NCI-H1436 treated with DMSO at 0.1 percent for 48 hours (cell line): ENCODE results near the gene SRPX2.
A peak's percentile ranks its signal among the peaks of the same experiment; 100 is the strongest.

Source experiments
- DNase-seq: peaks from one replicate; lab custom pipeline; 2025; lab: John Stamatoyannopoulos, UW

Gene SRPX2, protein sequence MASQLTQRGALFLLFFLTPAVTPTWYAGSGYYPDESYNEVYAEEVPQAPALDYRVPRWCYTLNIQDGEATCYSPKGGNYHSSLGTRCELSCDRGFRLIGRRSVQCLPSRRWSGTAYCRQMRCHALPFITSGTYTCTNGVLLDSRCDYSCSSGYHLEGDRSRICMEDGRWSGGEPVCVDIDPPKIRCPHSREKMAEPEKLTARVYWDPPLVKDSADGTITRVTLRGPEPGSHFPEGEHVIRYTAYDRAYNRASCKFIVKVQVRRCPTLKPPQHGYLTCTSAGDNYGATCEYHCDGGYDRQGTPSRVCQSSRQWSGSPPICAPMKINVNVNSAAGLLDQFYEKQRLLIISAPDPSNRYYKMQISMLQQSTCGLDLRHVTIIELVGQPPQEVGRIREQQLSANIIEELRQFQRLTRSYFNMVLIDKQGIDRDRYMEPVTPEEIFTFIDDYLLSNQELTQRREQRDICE

DNA sequence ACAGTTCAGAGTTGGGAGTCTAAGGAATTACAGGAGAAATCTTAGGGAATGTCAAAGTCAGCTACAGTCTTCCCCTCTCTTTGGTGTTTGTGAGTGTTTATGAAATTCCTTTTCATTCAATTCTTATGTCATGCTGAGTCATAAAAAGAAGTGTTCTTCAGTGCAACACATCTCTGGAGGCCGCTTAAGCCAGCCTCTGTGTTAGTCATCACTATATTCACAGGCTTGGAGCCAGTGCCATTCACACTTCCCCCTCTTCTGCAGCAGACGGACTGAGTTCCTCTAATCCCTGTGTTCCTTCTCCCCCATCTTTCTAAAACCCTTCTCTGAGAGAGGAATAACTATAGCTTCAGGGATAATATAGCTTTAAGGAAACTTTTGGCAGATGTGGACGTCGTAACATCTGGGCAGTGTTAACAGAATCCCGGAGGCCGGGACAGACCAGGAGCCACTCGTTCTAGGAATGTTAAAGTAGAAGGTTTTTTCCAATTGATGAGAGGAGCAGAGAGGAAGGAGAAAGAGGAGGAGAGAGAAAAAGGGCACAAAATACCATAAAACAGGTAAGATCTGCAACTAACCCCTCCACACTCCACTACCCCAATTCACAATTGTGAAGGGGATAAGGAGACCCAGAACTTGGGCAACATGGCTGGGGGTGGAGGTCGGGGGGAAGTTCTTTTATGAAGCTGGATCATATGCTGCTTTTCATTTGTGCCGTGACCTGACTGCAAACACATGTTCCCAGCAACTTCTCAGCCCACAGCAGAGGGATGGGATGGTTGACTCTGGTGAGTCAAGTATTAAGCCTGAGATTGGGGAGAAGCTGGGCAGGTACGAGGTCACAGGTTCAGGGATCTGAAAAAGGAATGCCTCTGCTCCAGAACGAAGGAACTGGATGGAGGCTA is at the start of gene SRPX2:
Gene SRPX2 (plus strand): TSS at position 244 of the 905 bp plus-strand sequence. CDS start 2,124 bp downstream, outside the sequence.
- DNase-seq, result no peak

DNA sequence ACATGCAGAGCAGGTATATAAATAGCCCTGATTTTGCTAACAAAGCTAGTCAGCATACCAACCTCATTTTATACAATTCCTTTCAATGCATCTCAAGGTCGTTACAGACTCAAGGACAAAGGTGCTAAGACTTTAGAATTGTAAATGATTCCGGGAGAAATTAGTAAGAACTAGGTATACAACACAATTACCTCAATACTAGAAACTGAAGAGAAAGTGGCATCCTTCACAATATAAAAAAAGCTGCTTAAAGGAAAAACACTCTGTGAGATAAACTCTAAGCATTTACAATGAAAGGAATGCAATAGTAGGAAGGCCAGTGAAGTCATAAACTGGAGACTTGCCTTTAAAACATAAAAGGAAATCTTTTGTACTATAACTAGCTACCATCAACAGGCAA is 47.4 kb upstream of the SRPX2 start:
- no peak for DNase-seq

DNA sequence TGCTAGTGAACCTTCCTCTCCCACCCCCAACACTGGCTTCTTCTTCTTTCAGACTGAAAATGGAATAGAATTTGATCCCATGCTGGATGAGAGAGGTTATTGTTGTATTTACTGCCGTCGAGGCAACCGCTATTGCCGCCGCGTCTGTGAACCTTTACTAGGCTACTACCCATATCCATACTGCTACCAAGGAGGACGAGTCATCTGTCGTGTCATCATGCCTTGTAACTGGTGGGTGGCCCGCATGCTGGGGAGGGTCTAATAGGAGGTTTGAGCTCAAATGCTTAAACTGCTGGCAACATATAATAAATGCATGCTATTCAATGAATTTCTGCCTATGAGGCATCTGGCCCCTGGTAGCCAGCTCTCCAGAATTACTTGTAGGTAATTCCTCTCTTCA is 44.5 kb upstream of the SRPX2 start:
- no peak for DNase-seq

DNA sequence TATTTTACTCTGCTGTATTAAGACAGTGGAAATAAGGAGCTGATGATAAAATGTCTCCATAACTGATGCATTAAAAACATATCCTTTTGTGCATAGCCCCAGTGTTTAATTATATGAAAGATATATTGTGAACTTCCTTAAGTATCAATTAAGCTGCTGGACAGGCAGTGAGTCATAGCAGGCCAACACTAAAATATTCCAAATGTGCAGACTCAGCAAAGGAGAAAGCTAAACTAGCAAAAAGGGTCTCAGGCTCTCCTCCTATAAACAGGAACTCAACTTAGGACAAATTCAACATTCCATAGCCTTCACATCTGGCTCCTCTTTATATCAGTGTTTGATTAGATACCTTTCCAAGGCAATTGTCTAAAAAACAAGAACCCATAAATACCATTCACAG is 43.7 kb upstream of the SRPX2 start:
- DNase-seq, result no peak

DNA sequence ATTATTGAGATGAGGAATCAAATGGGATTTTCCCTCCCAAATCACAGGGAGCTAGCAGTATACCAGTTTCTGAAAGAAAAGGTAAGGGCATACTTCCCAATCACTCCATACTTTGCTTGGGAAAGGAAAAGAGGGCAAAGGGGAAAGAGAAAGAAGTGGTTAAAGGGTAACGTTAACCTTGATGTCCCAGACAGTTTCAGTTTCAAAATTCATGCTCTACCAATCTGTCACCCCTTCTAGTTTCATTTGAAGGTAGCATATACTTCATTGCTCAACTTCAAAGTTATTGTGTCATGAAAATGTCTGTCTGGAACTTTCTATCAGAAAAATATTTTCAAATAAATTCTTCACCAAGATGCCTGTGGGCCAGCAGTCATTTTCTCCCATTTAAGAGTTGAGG is 43.2 kb upstream of the SRPX2 start:
- DNase-seq, result no peak

DNA sequence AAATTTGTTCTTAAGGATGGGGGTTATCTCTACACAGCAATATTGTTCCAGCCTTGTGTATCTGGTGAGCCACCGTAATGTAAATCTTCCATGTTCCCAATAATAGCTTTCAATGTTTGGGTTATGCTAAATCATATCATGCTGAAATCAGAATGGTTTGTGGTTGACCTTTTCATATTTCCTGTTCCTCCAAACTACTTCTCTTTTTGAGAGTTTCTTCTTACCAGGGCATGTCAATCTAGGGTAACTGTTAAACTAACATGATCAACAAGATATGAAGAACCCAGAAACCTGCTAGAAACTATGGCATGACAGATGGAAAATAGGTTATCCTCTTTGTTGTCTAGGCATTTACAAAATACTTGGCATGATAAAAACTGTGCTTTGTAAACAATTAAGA is 37.2 kb upstream of the SRPX2 start:
- no peak for DNase-seq

DNA sequence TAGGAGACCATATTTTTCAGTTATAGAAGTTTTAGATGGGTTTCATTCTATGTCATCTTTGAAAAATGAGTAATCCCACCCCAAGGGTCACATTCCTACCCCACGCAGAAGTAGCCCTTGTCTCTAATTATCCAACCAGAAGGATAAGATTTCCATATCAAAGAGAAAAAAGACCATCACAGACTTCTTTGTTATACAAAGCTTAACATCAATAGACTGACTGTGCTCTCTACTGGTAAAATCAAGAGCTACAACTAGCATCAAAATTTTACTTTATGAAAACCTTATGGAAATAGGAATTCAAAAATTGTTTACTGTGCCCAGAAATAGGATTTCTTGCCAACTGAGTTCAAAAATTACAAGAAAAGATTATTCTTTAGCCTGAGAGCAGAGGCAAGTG is 34.4 kb upstream of the SRPX2 start:
- no peak for DNase-seq

DNA sequence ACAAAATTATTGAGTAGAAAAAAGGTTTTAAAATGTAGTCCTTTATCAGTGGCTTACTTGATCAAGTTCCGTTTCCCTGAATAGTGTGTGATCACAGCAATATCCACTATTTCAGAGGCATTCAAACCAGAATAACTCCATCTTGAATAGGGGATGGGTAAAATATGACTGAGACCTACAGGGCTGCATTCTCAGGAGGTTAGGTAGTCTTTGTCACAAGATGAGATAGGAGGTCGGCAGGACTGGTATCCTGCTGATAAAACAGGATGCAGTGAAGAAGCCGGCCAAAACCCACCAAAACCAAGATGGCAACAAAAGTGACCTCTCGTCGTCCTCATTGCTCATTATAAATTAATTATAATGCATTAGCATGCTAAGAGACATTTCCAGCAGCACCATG is 32.0 kb upstream of the SRPX2 start:
- DNase-seq, result no peak

DNA sequence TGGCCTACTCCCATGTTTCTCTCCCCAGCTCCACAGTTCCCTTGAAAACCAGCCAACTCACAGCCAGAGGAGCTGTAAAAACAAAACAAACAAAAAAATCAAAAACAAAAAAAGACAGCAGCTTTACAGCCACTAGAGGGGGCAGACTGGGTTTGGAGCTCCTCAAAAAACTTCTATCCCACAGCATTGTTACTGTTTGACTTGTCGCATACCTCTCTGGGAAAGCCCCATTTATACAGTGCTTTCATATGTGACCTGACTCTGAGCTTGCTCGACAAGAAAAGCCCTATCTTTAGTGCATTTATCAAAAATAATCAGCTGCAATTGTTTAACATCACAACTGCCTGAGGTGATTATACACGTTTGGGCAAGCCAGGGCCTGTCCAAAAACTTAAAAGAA is 29.0 kb upstream of the SRPX2 start:
- DNase-seq, result no peak

DNA sequence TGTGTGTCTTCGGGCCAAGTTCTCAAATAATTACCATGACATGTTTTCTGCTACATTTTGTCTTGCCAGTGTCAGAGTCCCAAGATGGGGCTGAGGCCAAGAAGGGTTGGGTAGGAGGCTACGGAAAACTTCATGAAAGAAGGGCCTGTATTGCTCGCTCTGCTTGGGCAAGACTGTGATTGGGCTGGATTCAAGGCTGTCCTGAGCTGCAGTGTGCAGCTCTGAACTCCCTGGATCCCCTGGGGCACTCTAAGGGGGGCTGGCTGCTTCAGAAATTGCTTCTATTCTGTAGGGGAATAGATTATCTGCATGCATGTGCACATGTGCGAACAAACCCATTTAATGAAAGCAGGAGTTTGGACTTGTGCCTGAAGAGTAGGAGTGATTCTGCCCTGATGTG is 21.0 kb upstream of the SRPX2 start:
- DNase-seq, result no peak

DNA sequence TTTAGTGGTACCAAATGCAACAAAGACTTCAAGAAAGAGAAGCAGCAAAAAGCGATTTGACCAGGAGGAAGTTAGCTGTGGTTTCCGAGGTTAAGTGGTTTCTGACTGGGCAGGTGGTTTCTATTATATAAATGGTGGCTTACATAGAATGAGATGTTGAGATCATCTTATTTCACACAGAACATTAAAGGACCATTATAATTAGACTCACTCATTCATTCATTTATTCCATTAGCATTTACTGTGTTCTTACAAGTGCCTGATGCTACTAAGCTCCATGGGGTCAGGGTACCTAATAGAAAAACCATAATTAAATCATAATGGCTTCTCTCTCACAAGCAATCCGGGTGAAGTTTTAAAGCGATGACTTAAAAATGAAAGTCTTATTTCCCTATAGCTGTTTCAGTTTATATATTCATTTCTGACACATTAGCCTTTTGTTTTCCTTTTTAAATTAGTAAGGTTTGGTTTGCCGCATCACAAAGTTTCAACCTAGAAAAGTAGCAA is 18.0 kb upstream of the SRPX2 start:
- no peak for DNase-seq

DNA sequence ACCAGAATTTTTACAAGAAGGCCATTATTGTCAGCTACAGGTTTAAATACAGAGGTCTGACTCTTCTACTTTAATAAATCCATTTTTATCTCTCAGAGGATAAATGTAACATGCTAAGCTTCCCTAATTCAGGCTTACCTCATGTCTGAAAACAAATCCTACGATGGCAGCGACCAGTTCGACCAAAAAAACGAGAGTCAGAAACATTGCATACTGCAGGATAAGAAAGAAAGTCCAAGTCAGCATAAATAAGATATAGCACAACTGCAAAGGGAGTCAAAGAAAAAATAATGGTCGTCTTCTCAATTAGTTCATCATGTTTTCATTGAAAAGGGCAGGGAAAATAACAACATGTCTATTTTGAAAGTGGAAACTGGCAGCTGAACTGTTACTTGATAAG is 9.0 kb upstream of the SRPX2 start:
- DNase-seq, result no peak

DNA sequence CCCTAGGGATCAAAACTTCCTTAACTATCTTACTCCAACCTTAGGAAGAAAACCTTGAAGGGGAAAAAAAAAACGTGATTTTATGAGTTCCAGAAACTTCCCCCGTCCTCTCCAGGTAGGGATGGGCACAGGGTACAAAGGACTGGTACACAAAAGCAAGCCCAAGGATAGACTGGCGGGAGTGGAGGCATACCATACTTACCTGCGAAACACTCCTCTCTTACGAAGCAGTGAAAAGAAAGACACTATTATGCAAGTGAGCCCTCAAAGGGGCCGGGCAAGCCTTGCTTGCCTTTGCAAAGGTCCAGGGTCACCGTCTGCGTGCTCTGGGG is 8.0 kb upstream of the SRPX2 start:
- DNase-seq, result no peak

DNA sequence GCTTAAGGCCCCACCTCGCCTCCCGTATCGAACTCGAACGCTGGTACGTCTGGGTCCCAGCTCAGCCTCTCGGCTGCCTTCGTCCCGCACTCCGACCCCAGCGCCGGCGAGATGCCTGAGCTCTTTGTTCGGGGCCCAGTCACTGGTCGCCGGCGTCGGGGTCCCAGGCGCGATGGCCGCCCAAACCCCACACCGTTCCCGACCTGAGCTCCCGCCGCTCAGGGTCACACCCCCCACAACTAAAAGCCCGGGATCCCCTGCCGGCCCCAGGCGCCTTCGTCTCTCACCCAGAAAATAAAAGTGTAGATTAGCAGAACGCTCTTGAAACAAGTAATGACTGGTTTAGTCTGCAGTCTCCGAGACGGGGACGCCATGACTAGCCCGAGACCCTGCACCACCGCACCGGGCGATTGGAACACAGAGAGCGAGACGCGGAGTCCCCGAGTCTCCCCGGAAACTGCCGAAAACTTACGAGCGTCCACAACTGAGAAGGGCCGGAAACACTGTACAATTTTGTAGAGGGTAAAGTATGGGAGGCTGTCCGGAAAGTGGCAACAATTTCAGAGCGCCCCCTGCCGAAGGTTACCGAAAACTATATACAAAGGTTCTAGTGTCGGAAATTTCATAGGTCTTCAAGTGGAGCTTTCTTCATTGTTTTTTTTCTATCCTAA is 7.5 kb upstream of the SRPX2 start, which contains the start of gene TSPAN6:
Gene TSPAN6 (minus strand): TSS at position 486 of the 671 bp plus-strand sequence. CDS start 112 bp downstream, at position 374.
- DNase-seq, result peak; percentile 41

DNA sequence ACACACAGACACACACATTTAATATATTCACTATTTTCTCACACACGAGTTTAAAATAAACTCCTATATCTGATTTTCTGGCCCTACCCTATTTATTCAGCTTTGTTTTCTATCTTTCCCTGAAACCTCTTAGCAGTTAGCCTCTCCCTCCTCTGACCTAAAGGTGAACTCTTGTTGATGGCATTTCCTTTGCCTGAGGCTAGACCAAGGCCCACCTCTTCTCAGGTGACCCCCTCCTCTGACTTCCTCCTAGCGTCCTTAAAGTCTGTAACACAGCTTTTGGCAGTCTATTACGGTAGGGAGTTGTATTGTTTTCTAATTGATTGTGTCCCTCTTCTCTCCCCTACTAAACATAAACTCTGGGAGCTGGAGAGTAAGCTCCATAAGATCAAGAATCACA is 1.7 kb upstream of the SRPX2 start:
- DNase-seq, result no peak

DNA sequence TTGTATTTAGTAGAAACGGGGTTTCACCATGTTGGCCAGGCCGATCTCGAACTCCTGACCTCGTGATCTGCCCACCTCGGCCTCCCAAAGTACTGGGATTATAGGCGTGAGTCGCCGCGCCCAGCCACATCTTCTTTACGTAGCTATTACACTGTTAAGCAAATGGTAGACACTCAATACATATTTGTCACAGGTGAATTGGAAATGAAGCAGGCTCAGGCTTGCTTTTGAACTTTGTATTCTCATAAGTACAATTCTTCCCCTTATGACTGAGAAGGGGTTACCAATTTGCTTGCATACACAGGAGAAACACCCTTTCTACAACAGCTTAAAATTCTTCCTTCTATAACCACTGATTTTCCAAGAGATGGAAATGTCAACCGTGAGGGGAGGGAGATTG is 787 bp upstream of the SRPX2 start:
- no peak for DNase-seq

DNA sequence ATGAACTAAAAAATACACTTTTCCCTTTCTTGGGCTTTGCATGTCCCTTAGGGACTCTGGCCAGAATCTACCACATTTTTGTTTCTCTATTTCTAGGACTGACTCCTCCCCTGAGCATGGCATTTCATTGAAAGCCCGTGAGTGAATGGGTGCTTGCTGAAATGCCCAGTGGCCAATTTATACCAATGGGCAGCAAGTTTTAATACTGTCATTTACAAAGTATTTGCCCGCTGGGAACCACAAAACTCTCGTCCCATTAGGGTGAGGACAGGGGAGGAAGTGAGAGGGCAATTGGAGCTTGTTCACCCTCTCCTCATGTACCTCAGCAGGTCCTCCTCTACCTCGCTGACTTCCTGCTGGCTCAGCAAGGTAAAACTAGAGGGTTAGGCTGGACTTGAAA is 1.1 kb downstream of the SRPX2 start:
- no peak for DNase-seq

DNA sequence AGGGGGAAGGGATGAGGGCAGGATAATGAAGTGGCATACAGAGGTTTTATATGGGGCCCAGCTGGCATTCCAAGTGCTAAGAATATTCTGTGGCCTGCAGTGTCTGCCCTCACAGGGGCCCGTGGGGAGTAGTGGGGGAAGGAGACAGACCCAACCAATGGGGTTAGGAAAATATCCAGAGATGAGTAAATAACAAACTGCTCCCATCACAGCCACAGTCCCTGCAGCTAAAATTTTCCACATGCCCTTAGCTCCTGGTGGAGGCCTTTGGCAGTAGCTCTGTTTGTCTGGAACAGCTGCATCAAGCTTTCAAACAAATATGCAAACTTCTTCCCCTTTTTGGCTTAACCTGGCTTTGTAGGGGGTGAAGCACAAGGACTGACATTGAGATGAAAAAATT is 3.1 kb downstream of the SRPX2 start:
- no peak for DNase-seq

DNA sequence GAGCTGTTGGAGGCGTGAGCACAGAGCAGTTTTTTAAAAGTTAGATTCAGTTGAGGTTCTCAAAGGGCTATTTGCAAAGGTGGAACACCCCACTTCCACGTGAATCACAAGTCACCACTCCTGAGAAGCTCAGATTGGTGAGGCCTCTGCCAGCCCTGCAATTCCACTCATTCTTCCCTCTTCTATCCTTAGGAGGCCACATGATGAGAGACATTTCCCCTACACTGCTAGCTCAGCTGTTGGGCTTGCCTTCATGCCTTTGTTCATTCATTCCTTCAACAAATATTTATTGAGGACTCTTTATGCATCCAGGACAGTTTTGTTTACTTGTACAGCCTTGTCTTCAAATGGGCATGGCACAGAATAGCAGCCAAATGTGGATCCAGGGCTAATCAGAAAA is 3.7 kb downstream of the SRPX2 start:
- DNase-seq, result no peak

DNA sequence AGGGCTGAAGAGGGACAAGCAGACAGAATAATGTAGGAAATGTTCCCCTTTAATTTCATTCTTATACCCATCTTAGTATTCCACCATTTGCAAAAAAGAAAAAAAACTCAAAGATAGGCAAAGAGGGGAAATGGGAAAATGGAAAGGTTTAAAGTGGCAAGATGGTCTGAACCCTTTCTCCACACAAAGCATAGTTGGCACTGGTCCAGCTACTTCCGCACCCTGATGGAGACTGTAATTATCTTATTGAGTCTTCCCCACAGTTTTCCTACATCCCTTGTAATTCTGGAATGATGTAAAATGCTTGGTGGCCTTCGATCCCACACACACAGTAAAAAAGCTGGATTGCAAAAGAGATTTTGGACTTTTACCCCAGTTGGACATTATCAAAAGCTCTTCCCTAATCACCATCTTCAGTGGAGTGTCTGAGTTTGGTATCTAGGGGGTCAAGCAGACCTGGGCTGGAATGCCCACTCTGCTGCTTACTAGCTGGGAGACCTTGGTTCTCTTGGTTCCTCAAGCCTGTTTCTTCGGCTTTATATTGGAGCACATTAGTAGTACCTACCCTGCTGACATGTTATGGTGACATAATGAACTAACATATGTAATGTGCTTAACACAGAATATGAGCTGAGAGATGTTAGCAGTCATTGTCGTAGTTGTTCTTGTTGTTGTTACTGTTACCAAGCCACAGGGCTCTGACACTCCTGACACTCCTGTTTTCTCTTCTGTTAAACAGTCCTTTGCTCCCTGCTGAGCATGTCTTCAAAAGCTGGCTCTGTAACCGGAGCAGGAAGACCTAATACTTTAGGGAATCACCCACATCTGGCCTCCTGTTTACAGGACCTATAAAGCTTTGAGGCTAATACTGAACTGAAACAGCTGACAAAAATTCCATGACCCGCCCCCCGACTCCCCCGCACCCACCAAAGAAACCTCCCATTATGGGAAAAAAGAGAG is 4.7 kb downstream of the SRPX2 start:
- no peak for DNase-seq
